ENCODE data around the gene JAZF1.
A peak's percentile ranks its signal among the peaks of the same experiment; 100 is the strongest.

The JAZF1 gene

DNA sequence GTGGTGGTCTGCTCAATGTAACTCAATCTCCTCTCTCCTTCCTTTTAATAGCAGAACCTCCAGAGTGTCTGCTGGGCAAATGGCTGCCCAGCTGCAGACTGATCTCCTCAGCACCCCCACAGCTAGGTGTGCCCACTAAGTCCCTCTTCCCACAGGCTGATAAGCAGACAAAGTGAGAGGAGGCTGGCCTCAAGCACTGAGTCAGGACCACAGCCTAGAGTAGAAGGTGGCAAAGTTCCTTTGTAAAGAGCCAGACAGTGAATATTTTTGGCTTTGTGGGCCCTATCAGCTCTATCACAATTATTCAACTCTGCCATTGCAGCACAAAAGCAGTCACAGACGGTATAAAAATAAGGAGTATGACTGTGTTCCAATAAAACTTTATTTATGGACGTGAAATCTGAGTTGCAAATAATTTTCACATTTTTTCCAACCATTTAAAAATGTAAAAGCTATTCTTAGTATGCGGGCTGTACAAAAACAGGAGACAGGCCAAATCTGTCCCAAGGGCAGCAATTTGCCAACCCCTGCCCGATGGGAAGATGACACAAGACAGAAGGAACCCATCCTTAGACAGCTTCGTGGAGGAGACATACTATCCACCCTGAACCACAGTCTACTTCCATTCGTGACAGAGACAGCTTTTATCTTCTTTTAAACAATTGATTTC is 23.4 kb downstream of the JAZF1 start:
- Histone ChIP-seq H3K36me3 (ENCODE audit: insufficient read depth, low read length) (no peaks in the 10 kb centered on the region), H2AFZ (ENCODE audit: low read length) (no peak overlapping the region), H3K27ac (ENCODE audit: low read depth, low read length, poor library complexity, severe bottlenecking) (peak overlapping the region; percentile 88), H3K4me3 (ENCODE audit: low read depth, low read length, poor library complexity, severe bottlenecking) (no peak overlapping the region), H3K9me2 (ENCODE audit: low read depth, low read length) (no peaks in the 10 kb centered on the region), H3F3A (ENCODE audit: insufficient read depth, low read length) (peaks cover 15% of the 10 kb centered on the region; the same call in 1 of the 2 replicates), H3K27me3 (ENCODE audit: insufficient read depth, low read length) (no peaks in the 10 kb centered on the region), H3K4me2 (ENCODE audit: low read length) (no peak overlapping the region), H3K9ac (ENCODE audit: low read length) (no peak overlapping the region), H3K79me2 (ENCODE audit: insufficient read depth, low read length) (peaks cover 6% of the 10 kb centered on the region; the same call in 1 of the 2 replicates), H4K20me1 (ENCODE audit: insufficient read depth, low read length) (no peaks in the 10 kb centered on the region), H3K4me1 (ENCODE audit: insufficient read depth, low read length, severe bottlenecking) (peaks cover 87% of the 10 kb centered on the region), H3K9me3 (ENCODE audit: low read length) (no peaks in the 10 kb centered on the region)
- no peak for TF ChIP-seq EZH2 (IDR thresholded peaks at IDR 0.05; ENCODE audit: borderline replicate concordance, low read length)
- TF ChIP-seq, protein P1, sequence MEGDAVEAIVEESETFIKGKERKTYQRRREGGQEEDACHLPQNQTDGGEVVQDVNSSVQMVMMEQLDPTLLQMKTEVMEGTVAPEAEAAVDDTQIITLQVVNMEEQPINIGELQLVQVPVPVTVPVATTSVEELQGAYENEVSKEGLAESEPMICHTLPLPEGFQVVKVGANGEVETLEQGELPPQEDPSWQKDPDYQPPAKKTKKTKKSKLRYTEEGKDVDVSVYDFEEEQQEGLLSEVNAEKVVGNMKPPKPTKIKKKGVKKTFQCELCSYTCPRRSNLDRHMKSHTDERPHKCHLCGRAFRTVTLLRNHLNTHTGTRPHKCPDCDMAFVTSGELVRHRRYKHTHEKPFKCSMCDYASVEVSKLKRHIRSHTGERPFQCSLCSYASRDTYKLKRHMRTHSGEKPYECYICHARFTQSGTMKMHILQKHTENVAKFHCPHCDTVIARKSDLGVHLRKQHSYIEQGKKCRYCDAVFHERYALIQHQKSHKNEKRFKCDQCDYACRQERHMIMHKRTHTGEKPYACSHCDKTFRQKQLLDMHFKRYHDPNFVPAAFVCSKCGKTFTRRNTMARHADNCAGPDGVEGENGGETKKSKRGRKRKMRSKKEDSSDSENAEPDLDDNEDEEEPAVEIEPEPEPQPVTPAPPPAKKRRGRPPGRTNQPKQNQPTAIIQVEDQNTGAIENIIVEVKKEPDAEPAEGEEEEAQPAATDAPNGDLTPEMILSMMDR (IDR thresholded peaks at IDR 0.05; ENCODE audit: low read length), result no peak

DNA sequence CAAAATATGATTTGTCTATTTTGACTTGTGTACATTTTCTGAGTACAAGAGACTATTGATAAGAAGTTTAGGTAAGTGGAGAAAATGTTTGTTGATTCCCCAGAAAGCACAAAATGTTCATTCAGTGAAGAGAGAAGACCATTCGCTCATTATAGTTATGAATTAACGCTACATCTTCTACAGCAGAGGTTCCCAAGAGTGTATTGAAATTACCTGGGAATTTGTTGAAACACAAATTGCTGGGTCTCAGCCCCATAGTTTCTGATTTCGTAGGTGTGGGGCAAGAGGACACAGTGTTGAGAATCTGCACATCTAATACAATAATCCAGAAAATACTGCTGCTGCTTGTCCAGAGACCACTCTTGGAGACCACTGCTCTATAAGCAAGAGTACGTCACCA is 24.2 kb downstream of the JAZF1 start:
- Histone ChIP-seq H3K36me3 (ENCODE audit: insufficient read depth, low read length) (no peaks in the 10 kb centered on the region), H3K9me2 (ENCODE audit: low read depth, low read length) (no peaks in the 10 kb centered on the region), H3K4me2 (ENCODE audit: low read length) (peak overlapping the region; percentile 32; the same call in 1 of the 2 replicates), H3K9me3 (ENCODE audit: low read length) (no peaks in the 10 kb centered on the region), H3K9ac (ENCODE audit: low read length) (no peak overlapping the region), H2AFZ (ENCODE audit: low read length) (no peak overlapping the region), H3K27me3 (ENCODE audit: insufficient read depth, low read length) (no peaks in the 10 kb centered on the region), H3K27ac (ENCODE audit: low read depth, low read length, poor library complexity, severe bottlenecking) (peak overlapping the region; percentile 88), H3F3A (ENCODE audit: insufficient read depth, low read length) (peaks cover 15% of the 10 kb centered on the region; the same call in 1 of the 2 replicates), H3K4me1 (ENCODE audit: insufficient read depth, low read length, severe bottlenecking) (peaks cover 91% of the 10 kb centered on the region), H3K79me2 (ENCODE audit: insufficient read depth, low read length) (peaks cover 6% of the 10 kb centered on the region; the same call in 1 of the 2 replicates), H4K20me1 (ENCODE audit: insufficient read depth, low read length) (no peaks in the 10 kb centered on the region), H3K4me3 (ENCODE audit: low read depth, low read length, poor library complexity, severe bottlenecking) (no peak overlapping the region)
- TF ChIP-seq, protein P1 (IDR thresholded peaks at IDR 0.05; ENCODE audit: low read length), result no peak
- no peak for TF ChIP-seq EZH2 (IDR thresholded peaks at IDR 0.05; ENCODE audit: borderline replicate concordance, low read length)

- TF ChIP-seq EZH2 (IDR thresholded peaks at IDR 0.05; ENCODE audit: borderline replicate concordance, low read length), result no peak
- TF ChIP-seq, protein P1 (IDR thresholded peaks at IDR 0.05; ENCODE audit: low read length), result no peak
- peak overlapping the region; percentile 13 for H3K9ac ChIP-seq (ENCODE audit: low read length)
- peaks cover 89% of the 10 kb centered on the region for H3K4me1 ChIP-seq (ENCODE audit: insufficient read depth, low read length, severe bottlenecking)
- H3K36me3 ChIP-seq (ENCODE audit: insufficient read depth, low read length), result no peaks in the 10 kb centered on the region
- peaks cover 15% of the 10 kb centered on the region; the same call in 1 of the 2 replicates for H3F3A ChIP-seq (ENCODE audit: insufficient read depth, low read length)
- H3K27ac ChIP-seq (ENCODE audit: low read depth, low read length, poor library complexity, severe bottlenecking), result peak overlapping the region; percentile 88
- no peak overlapping the region for H2AFZ ChIP-seq (ENCODE audit: low read length)
- no peaks in the 10 kb centered on the region for H3K27me3 ChIP-seq (ENCODE audit: insufficient read depth, low read length)
- H3K4me3 ChIP-seq (ENCODE audit: low read depth, low read length, poor library complexity, severe bottlenecking), result no peak overlapping the region
- peaks cover 6% of the 10 kb centered on the region; the same call in 1 of the 2 replicates for H3K79me2 ChIP-seq (ENCODE audit: insufficient read depth, low read length)
- H3K9me2 ChIP-seq (ENCODE audit: low read depth, low read length), result no peaks in the 10 kb centered on the region
- no peaks in the 10 kb centered on the region for H4K20me1 ChIP-seq (ENCODE audit: insufficient read depth, low read length)
- H3K4me2 ChIP-seq (ENCODE audit: low read length), result peak overlapping the region; percentile 32
- no peaks in the 10 kb centered on the region for H3K9me3 ChIP-seq (ENCODE audit: low read length)
These were observed 24.6 kb downstream of the JAZF1 start for GRCh38 chr7:28155964-28156363.

Measured in OCI-LY1 (cell line).